Glutamatergic neuron (in vitro differentiated cells): ENCODE data around the gene COL6A1. TPM values are rescaled to one million over a fixed set of nuclear protein-coding genes. Genes with fewer than 3 reads are reported as not detected.
"Not testable (repeated sequence)": the region's sequence is repeated elsewhere in the genome, so short reads cannot be mapped to it uniquely, and the experiment has no call there.

ENCODE experiments used
- DNase-seq: peaks from one replicate; pipeline ENCODE4 v3.0.0; 2022
- H3K27ac Mint-ChIP-seq: one replicate; pipeline ENCODE4 v1.8.0; 2020; ENCODE audit warnings: mild to moderate bottlenecking, mixed read lengths, inconsistent platforms; ENCODE audit not compliant: unreplicated experiment
- H3K27me3 Mint-ChIP-seq: one replicate; pipeline ENCODE4 v1.8.0; 2020; ENCODE audit warnings: mild to moderate bottlenecking, moderate library complexity, mixed read lengths, inconsistent platforms; ENCODE audit not compliant: unreplicated experiment
- H3K36me3 Mint-ChIP-seq: one replicate; pipeline ENCODE4 v1.8.0; 2020; ENCODE audit warnings: mild to moderate bottlenecking, mixed read lengths, inconsistent platforms; ENCODE audit not compliant: unreplicated experiment
- H3K4me1 Mint-ChIP-seq: one replicate; pipeline ENCODE4 v1.8.0; 2020; ENCODE audit warnings: mild to moderate bottlenecking, low read depth, mixed read lengths, inconsistent platforms; ENCODE audit not compliant: unreplicated experiment
- H3K4me3 Mint-ChIP-seq: one replicate; pipeline ENCODE4 v1.8.0; 2020; ENCODE audit warnings: mild to moderate bottlenecking, mixed read lengths, inconsistent platforms; ENCODE audit not compliant: unreplicated experiment
- H3K9me3 Mint-ChIP-seq: one replicate; pipeline ENCODE4 v1.8.0; 2020; ENCODE audit warnings: mild to moderate bottlenecking, moderate library complexity, mixed read lengths, inconsistent platforms; ENCODE audit not compliant: unreplicated experiment
- total RNA-seq: library from RNA; stranded (reverse); fragmentation: NEBNext Ultra II Directional; extraction: Animal tissue kit (Norgen Biotek cat#: 25700); gene quantifications from one replicate; pipeline ENCODE4 v1.2.1, GENCODE V29; 2021; ENCODE audit not compliant: unreplicated experiment
- TF ChIP-seq, protein P1 (sequence below): fragments of 200-600 bp; sonication (generic); IDR thresholded peaks from one replicate; pipeline ENCODE4 v1.5.0; 2021; ENCODE audit not compliant: partially characterized antibody, unreplicated experiment

COL6A1 gene
- total RNA-seq, 1 donor from 2014 or later = 407 TPM

DNA sequence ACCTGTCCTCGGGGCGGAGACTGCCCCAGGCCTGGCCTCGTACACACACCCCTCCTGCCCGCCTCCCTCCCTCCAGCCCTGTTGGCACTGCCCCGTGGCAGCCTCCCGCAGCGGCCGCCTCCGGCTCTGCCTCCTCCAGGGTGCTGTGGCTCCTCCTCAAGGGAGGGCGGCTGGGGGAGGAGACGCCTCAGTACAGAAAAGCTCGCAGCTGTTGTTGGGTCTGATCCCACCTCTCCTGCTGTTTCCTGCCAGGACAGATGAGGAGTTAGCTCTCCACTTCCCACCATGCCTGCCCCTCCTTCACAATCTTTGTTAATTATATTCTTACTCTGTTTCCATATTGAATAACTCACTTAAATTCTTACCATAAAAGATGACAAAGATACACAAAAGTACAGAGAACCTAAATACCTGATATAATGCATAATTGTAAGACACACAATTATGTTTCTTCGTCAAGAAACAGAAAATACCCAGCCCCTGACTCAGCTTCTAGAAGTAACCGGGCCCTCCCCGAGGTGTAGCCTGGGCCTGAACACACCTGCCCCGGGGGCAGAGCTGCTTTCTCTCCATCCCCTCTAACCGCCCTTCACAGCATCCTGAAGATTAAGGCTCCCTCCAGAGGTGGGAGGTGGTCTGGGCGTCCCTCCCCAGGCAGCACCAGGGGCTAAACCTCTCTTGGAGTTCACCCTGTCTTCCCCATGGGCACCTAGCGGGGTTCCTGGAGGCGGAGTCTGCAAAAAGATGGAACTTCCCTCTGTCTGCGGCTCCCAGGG, 30.6 kb upstream of the COL6A1 start:
- H3K36me3 Mint-ChIP-seq = peaks cover 23% of the 10 kb centered on the region
- H3K4me1 Mint-ChIP-seq = peaks cover 3% of the 10 kb centered on the region
- TF ChIP-seq, protein P1, sequence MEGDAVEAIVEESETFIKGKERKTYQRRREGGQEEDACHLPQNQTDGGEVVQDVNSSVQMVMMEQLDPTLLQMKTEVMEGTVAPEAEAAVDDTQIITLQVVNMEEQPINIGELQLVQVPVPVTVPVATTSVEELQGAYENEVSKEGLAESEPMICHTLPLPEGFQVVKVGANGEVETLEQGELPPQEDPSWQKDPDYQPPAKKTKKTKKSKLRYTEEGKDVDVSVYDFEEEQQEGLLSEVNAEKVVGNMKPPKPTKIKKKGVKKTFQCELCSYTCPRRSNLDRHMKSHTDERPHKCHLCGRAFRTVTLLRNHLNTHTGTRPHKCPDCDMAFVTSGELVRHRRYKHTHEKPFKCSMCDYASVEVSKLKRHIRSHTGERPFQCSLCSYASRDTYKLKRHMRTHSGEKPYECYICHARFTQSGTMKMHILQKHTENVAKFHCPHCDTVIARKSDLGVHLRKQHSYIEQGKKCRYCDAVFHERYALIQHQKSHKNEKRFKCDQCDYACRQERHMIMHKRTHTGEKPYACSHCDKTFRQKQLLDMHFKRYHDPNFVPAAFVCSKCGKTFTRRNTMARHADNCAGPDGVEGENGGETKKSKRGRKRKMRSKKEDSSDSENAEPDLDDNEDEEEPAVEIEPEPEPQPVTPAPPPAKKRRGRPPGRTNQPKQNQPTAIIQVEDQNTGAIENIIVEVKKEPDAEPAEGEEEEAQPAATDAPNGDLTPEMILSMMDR = no peak
- no peak for DNase-seq
- peaks cover 12% of the 10 kb centered on the region for H3K9me3 Mint-ChIP-seq
- H3K27ac Mint-ChIP-seq = no peak overlapping the region
- H3K4me3 Mint-ChIP-seq = no peak overlapping the region
- H3K27me3 Mint-ChIP-seq = no peaks in the 10 kb centered on the region

- H3K9me3 Mint-ChIP-seq = peaks cover 9% of the 10 kb centered on the region
- H3K4me1 Mint-ChIP-seq = peaks cover 3% of the 10 kb centered on the region
- H3K27ac Mint-ChIP-seq = no peak overlapping the region
- H3K4me3 Mint-ChIP-seq = no peak overlapping the region
- peaks cover 25% of the 10 kb centered on the region for H3K36me3 Mint-ChIP-seq
- TF ChIP-seq, protein P1 = no peak
- no peak for DNase-seq
- no peaks in the 10 kb centered on the region for H3K27me3 Mint-ChIP-seq
Observed at GRCh38 chr21:45951676-45952075, 29.9 kb upstream of the COL6A1 start.

DNA sequence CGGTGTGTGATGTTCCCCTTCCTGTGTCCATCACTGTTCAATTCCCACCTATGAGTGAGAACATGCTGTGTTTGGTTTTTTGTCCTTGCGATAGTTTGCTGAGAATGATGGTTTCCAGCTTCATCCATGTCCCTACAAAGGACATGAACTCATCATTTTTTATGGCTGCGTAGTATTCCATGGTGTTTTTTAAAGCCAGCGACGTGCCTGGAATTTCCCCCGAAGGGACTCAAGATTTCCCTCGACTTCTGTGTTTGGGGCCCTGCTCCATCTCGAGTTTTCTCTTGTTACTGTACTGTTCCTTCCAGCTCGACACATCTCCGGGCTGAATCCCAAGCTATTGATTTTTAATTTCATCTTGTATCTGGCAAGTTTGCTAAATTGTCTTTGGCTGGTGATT, 29.0 kb upstream of the COL6A1 start:
- not testable (repeated sequence) for H3K4me1 Mint-ChIP-seq, H3K27ac Mint-ChIP-seq, H3K9me3 Mint-ChIP-seq, H3K4me3 Mint-ChIP-seq, H3K27me3 Mint-ChIP-seq, DNase-seq
- H3K36me3 Mint-ChIP-seq = peaks cover 29% of the 10 kb centered on the region

DNA sequence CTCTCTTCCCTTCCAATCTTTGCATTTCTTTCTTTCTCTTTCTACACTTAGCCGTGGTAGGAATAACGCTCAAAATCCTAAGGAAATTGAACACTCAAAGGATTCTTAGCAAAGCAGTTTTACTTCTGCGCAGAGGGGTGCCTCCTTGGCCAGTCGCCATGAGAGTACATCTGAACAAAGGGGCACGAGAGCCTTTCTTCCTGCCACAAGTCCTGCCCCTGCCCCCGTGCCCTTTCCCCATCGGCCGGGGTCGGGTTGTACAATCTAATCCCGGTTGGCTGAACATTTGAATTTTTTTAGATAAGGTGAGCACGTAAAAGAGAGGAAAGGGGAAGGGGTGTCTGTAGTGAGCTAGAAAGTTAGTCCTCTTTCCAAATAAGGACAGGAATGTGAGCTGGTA, 28.6 kb upstream of the COL6A1 start:
- Mint-ChIP-seq H3K36me3 (peaks cover 25% of the 10 kb centered on the region), H3K27ac (no peak overlapping the region)

DNA sequence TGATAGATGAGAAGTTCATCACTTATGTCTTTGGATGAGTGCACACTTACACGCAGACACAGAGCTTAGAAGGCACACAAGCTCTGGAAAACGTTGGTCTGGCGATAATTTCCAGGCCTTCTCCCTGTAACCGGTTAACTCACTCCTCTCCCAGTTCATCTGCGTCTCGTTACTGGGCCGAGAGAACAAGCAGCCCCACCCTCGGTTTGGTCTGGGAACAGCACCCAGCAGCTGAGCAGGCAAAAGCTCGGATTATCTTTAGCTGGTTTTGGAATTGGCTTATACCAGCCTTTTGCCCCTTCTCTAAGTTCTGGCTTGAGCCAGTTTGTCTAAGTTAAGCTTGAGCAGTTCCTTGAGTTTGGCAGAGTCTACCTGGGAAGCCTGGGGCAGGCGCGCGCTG, 27.3 kb upstream of the COL6A1 start:
- no peak overlapping the region for H3K27ac Mint-ChIP-seq
- H3K4me1 Mint-ChIP-seq = peaks cover 3% of the 10 kb centered on the region
- H3K27me3 Mint-ChIP-seq = no peaks in the 10 kb centered on the region
- TF ChIP-seq, protein P1 = no peak
- no peak overlapping the region for H3K4me3 Mint-ChIP-seq
- peaks cover 10% of the 10 kb centered on the region for H3K9me3 Mint-ChIP-seq
- no peak for DNase-seq
- peaks cover 29% of the 10 kb centered on the region for H3K36me3 Mint-ChIP-seq

More for the DNA sequence above, 28.6 kb upstream of the COL6A1 start:
- Mint-ChIP-seq H3K9me3 (peaks cover 5% of the 10 kb centered on the region), H3K4me1 (peaks cover 3% of the 10 kb centered on the region), H3K4me3 (no peak overlapping the region), H3K27me3 (no peaks in the 10 kb centered on the region)
- no peak for DNase-seq
- TF ChIP-seq, protein P1 = no peak
